ENCODE results near the gene UPK2.
A peak's percentile ranks its signal among the peaks of the same experiment; 100 is the strongest.

Gene UPK2

GRCh38 chr11:118910309-118911112 is 45.6 kb upstream of the UPK2 start:
- DNase-seq (ENCODE audit: low read depth): peak; percentile 86
- peak overlapping the region; percentile 37 for H3K4me3 ChIP-seq (ENCODE audit: control insufficient read depth, low read depth, low read length)
- no peak for TF ChIP-seq CTCF (conservative IDR thresholded peaks at IDR 0.05; ENCODE audit: control insufficient read depth, insufficient read depth, low read depth, low read length)

GRCh38 chr11:118911113-118911879 is 44.8 kb upstream of the UPK2 start:
- peak; percentile 46 for DNase-seq (ENCODE audit: low read depth)
- no peak for TF ChIP-seq CTCF (conservative IDR thresholded peaks at IDR 0.05; ENCODE audit: control insufficient read depth, insufficient read depth, low read depth, low read length)
- H3K4me3 ChIP-seq (ENCODE audit: control insufficient read depth, low read depth, low read length): peak overlapping the region; percentile 10

- DNase-seq (ENCODE audit: low read depth): peak; percentile 88
- peak overlapping the region; percentile 10 for H3K4me3 ChIP-seq (ENCODE audit: control insufficient read depth, low read depth, low read length)
- TF ChIP-seq CTCF (conservative IDR thresholded peaks at IDR 0.05; ENCODE audit: control insufficient read depth, insufficient read depth, low read depth, low read length): no peak
These were observed 44.0 kb upstream of the UPK2 start for GRCh38 chr11:118911880-118912741.

- no peak for TF ChIP-seq CTCF (conservative IDR thresholded peaks at IDR 0.05; ENCODE audit: control insufficient read depth, insufficient read depth, low read depth, low read length)
- DNase-seq (ENCODE audit: low read depth): peak; percentile 37
- no peak overlapping the region for H3K4me3 ChIP-seq (ENCODE audit: control insufficient read depth, low read depth, low read length)
These were observed 43.2 kb upstream of the UPK2 start for GRCh38 chr11:118912742-118913410.

- no peak overlapping the region for H3K4me3 ChIP-seq (ENCODE audit: control insufficient read depth, low read depth, low read length)
- TF ChIP-seq CTCF (conservative IDR thresholded peaks at IDR 0.05; ENCODE audit: control insufficient read depth, insufficient read depth, low read depth, low read length): no peak
- no peak for DNase-seq (ENCODE audit: low read depth)
These were observed 42.5 kb upstream of the UPK2 start for GRCh38 chr11:118913411-118914125.

All from fibroblast of mammary gland (primary cell).